ENCODE measurements around the gene CYBA.
"Not testable (repeated sequence)": the region's sequence is repeated elsewhere in the genome, so short reads cannot be mapped to it uniquely, and the experiment has no call there.

The CYBA gene

DNA sequence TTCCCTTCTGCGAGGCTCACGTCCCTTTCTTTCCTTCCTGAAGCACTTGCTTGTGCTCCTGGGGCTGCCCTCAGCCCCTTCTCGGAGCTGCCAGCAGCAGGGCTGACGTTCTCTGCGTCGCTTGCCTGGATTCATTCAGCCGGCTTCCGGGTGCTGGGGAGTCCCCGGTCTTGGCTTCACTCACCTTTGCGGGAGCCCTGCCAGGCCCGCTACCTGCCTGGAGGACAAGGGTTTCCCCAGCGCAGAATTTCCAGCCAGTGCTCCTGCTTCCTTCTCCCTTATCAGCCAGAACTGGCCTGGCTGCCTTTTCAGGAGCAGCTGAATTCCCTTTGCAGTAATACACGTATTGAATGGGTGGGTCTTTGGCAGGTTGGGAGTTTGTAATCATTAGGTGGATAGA, 34.5 kb downstream of the CYBA start:
- in situ Hi-C loops (cut with MboI; ENCODE audit: low sequenced_read_pairs), result no loop called here

DNA sequence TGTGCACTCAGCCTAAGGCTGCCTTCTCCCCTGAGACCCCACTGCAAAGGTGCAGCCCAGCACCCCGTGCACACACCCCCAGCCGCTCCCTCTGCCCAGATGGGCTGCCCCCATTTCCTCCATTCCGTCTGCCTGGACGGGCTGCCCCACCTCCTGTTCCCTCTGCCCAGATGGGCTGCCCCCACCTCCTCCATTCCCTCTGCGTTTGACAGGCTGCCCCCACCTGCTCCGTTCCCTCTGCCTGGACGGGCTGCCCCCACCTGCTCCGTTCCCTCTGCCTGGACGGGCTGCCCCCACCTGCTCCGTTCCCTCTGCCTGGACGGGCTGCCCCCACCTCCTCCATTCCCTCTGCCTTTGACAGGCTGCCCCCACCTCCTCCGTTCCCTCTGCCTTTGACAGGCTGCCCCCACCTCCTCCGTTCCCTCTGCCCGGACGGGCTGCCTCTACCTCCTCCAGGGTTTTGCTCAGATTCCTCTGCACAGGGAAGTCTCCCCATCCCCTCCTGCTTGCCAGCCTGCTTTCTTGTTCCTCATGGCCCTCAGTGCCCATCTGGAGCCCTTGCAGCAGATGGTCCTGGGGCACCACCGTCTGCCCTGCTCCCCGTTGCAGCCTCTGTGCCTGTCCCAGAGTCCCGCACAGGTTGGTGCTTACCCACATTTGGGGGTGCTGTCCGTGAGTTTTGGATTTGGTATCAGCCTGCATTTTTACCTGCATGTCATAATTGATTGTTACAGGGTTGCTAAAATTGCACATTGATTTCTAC, 35.9 kb downstream of the CYBA start:
- in situ Hi-C loops (cut with MboI; ENCODE audit: low sequenced_read_pairs), result no loop called here

DNA sequence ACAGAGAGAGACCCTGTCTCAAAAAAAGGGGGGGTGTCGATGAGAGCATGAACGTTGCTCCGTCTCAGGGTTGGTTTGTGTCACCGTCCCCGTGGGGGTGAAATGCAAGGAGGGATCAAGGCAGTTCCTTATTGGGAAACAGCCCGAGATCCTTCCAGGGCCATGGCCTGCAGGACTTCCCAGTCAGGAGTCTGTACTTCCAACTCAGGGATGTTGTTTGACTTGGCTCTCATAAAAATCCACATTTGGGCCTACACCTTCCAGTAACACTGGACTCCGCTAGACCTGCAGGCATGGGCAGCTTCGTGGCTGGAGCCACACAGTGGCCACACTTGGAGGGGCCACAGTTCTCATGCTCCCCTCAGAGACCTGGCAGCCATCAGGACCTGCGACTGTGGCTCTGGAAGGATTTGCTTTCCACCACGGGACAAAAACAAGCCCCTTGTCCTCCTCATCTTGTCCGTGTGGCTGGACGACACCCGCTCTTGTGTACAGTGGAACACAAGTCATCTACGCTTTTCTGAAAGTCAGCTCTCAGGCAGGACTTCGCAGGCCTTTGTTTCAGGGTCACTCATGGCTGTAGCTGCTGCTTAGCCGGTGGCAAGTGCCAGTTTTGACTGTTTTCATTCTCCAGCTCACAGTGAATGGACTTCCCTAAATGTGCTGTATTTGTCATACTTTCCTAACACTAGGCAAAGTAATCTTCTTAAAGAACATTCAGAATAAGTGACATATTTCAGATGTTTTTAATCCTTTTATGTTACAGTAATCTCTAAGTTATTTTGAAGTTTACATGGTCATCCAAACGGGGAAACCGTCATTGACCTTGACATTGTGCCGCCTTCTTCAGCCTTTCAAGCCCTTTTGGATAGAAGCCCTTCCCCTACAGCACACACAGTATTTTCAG, 36.7 kb downstream of the CYBA start:
- in situ Hi-C loops (cut with MboI; ENCODE audit: low sequenced_read_pairs), result no loop called here

DNA sequence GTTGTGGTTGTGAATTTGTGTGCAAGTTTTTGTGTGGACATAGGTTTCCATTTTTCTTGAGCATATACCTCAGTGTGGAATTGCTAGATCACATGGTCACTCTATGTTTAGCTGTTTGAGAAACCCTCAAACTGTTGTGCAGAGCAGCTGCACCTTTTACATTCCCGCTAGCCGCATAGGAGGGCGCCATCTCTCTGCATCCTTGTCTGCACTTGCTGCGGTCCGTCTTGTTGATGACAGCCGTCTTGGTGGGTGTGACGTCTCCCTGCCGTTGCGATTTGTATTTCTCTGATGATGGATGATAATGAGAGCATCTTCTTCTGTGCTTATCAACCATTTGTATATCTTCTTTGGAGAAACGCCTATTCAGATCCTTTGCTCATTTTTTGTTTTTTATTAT, 37.6 kb downstream of the CYBA start:
- in situ Hi-C loops (cut with MboI; ENCODE audit: low sequenced_read_pairs), result no loop called here

DNA sequence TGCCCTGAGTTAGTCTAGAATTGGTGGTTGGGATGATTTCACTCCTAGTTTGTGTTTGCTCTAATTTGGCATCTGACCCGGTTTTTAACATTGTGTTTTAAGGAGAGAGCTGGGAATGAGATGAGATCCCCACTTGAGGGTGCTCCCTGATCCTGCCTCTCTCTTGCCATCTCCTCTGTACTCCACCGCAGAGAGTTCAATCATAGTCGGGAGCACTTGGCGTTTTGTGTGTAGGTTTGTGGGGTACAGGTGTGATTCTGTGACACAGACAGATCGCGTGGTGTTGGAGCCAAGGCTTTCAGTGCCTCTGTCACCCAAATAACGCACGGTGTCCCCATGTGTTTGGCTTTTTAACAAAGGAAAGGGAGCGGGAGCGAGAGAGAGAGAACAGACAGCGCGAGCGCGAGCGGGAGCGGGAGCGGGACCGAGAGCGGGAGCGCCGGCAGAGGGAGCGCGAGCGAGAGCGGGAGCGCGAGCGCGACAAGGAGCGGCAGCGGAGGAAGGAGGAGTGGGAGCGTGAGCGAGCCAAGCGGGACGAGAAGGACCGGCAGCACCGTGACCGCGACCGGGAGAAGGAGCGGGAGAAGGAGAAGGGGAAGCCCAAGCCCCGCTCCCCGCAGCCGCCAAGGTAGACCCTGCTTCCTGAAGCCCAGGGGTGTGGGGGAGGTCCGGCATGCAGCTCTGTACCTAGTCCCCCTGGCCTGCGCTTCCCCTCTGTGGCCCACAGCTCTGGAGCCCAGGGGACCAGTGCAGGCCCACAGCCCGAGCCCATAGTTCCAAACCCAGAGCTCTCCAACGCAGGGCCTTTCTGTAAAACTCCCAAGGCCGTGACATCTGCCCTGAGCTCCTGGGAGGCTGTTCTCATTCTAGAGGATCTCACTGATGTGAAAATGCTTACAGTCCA, 39.7 kb downstream of the CYBA start:
- in situ Hi-C loops (cut with MboI; ENCODE audit: low sequenced_read_pairs), result no loop called here

DNA sequence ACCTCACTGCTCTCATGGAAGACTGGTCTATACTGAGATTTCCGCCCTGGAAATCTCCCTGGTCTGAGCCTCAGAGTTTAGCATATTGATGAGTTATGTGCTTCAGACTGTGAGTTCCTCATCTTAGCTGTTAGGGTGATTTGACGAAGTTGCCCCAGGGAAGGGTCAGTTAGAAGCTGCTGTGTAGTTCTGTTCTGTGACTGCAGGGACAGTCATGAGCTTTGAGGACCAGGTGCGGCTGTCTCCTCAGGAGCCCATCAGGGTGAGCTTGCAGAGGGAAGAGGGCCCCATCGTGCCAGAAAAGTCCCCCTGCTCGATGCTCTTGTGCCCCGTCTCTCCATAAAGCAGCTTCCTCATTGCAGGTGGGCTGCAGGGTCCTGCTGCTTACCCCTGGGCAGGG, 40.8 kb downstream of the CYBA start:
- in situ Hi-C loops (cut with MboI; ENCODE audit: low sequenced_read_pairs), result no loop called here

DNA sequence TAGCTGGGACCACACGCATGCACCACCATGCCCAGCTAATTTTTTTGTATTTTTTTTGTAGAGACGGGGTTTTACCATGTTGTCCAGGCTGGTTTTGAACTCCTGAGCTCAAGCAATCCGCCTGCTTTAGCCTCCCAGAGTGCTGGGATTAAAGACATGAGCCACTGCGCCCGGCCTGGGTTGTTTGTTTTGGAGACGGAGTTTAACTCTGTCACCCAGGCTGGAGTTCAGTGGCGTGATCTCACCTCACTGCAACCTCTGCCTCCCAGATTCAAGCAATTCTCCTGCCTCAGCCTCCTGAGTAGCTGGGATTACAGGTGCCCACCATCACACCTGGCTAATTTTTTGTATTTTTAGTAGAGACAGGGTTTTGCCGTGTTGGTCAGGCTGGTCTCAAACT, 41.4 kb downstream of the CYBA start:
- in situ Hi-C loops (cut with MboI; ENCODE audit: low sequenced_read_pairs), result not testable (repeated sequence)

DNA sequence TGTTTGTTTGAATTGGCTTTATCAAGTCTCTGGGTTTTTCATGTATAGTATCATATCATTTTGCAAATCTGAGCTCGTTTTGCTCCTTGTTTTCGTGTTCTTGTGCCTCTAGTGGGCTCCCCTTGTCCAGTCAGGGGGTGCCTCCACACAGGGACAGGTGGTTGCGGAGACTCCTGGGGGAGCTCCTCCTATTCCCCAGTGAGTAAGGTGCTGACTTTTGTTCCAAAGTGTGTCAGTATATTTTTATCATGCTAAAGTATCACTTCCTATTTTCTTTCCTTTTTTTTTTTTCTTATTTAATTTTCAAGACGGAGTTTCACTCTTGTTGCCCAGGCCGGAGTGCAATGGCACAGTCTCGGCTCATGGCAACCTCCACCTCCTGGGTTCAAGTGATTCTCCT, 42.8 kb downstream of the CYBA start:
- in situ Hi-C loops (cut with MboI; ENCODE audit: low sequenced_read_pairs), result no loop called here

DNA sequence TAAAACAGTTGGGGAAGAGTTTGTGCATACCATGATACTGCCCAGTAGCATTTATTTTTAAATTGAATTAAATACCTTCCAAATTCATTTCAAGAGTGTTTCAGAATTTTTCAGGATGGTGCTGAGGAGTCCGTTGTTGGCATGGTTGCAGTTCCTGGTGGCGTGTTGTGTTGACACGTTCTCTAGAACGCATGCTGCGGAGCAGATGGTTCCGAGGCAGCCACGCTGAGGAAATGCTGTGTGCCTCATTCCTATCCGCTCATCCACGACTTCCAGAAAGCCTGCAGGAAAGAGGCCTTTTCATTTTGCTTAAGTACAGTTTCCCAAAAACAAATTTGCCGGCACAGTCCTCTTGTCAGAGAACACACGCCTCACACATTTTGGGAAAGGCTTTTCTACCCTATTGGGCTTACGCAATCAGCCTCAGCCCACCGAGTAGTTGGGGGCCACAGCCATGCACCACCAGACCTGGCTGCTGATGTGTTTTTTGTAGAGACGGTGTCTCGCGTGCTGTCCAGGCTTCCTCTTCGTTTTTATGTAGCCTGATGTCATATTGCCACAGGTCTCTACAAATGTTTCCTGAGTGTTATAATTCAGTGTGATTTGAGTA, 44.6 kb downstream of the CYBA start:
- in situ Hi-C loops (cut with MboI; ENCODE audit: low sequenced_read_pairs), result no loop called here

DNA sequence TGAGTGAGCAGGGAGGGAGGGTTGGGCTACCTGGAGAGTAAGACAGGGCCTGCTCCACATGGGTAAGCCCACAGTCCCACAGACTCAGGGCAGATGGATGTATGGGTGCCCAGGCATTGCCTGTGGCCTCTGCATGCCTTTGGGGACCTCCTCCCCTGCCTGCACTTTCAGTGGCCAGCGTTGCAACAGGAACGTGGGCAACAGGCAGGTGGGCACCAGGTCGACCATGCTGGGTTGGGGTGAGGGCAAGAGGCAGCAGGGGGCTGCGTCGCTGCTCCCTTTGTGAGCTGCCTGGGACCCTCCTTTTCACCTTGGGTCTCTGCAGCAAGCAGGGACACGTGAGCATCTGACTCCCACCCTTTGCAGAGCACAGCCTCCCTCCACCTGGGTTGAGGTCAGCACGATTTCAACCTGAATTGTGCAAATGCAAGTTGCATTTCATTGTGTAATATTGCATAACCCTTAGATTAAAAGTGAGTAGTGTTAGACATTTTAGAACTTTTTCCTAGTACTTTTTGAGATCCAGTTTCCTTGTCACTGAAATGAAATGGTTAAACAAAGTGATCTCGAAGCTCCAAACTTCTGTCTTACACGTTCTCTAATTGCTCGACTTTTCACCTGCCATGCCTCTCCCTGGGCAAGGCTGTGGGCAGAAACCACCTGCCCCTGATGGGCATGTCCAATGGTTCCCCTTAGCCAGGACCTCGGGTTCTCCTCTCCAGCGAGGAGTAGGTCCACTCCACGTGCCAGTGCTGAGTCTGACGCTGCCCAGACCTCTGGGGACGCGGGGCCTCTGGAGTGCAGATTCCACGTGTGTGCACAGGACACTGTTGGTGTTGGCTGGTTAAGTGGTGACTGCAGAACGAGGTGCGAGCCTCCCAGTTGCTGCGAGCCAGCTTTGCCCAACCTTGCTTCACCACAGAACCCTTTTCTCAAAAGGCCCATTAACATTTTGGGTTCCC, 45.4 kb downstream of the CYBA start:
- in situ Hi-C loops (cut with MboI; ENCODE audit: low sequenced_read_pairs), result no loop called here

DNA sequence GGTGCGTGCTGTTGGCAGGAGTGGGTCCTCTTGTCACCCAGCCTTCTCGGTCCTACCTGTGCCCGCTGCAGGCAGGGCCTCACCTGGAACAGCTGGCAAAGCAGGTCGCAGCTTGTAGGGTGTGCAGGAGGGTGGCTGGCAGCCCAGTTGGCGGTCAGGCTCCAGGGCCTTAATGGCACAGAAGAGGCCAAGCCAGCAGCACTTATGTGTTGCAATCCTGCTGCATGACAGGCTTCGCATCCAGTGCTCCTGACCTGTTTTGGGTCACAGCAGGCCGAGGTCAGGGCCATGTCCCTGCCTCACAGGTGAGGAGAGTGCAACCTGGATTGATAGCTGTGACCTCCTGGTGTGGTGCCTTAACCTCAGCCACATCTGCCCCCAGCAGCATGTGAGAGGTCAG, 48.8 kb downstream of the CYBA start:
- in situ Hi-C loops (cut with MboI; ENCODE audit: low sequenced_read_pairs), result no loop called here

DNA sequence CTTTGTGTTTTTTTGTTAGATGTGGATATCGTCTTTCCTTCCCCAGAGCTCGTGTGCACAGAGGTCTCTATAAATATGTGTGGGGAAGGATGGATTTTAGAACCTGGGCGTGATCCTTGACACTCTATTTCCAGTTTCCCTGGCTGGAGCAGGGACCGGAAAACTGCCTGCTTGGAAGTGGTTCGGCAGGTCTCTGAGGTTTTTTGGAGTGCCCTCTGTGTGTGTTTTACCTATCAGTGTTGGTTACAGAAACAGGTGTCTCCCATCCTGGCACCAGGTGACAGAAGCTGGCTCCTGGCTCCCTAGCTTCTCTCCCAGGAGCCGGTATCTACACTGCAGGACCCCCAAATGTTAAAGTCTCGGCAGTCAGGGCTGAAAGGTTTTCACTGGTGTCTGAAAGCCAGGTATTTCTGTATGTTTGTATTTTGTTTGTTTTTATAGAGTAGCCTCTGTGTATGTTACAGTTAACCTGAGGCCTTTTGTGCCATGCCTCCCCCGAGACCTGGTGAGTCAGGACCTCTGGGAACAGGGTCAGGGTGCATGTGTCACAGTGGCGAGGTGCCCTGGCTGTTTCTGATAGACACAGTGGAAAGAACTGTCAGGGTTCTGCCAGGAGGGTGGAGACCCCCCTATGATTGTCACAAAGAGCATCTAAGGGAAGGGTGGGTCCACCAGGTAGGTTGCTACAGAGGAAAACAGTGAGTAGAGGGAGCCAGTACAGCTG, 49.4 kb downstream of the CYBA start:
- in situ Hi-C loops (cut with MboI; ENCODE audit: low sequenced_read_pairs), result no loop called here

DNA sequence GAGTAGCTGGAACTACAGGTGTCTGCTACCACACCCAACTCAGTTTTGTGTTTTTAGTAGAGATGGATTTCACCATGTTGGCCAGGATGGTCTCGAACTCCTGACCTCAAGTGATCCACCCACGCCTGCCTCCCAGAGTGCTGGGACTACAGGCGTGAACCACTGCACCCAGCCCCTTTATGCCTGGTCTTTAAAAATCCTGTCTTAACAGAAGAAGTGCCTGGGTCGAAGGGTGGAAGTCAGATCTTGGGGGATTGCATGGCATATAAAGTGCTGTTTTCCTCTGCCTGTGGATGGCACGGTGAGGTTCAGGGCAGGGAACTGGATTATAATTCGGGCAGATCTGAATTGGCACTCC, 50.3 kb downstream of the CYBA start:
- in situ Hi-C loops (cut with MboI; ENCODE audit: low sequenced_read_pairs), result no loop called here

DNA sequence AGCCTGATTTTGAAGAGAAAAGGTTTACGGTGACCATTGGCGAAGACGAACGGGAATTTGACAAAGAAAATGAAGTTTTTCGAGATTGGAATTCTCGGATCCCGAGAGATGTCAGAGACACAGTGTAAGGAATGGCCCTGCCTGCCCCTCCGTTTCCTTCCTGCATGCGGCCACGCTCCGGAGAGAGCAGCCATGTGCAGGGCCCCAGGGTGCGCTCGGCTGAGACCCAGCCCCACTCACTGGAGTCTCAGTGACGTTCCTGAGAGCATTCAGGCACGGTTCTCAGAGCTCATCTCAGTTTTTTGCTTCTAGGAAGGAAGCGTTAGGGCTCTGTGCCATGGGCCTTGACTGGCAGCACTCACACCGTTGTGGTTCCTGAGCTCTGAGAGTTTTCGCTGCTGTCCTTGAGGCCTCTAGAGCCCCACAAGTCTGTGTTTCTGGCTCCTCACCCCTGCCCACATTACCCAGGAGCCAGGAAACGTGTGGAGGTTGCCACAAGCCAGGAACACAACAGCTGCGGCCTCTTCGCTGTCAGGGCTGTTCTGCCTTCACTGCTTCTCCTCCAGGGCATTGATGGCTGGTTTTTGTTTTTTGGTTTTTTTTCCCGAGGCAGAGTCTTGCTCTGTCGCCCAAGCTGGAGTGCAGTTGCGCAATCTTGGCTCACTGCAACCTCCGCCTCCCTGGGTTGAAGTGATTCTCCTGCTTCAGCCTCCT, 50.9 kb downstream of the CYBA start:
- in situ Hi-C loops (cut with MboI; ENCODE audit: low sequenced_read_pairs), result no loop called here

DNA sequence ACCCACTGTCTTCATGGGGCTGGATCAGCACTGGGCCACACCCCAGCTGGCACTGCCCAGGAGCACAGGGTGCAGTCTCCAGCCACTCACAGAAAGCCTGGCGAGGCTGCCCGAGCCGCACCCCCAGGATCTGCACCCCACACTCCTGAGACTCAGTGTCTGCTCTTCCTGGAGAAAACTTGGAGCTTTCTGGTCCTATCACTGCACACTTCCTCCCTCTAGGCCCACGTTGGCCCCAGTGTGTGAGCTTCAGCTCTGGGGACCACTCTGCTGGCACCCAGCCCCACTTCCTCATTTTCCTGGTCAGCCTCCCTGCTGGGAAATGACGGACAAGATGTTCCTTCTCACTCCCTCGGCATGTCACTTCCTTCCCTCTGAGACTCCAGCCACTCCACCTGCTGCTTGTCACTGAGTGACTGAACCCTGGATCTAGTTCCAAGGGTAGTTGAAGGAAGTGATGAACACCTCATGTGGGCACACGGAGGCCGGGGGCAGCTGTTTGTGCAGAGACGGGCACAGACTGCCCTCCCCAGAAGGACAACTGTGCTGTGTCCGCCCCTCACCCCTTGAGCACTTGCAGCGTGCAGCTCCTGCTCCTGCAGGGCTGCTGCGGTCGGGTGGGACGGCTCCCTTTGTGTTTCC, 51.6 kb downstream of the CYBA start:
- in situ Hi-C loops (cut with MboI; ENCODE audit: low sequenced_read_pairs), result no loop called here

DNA sequence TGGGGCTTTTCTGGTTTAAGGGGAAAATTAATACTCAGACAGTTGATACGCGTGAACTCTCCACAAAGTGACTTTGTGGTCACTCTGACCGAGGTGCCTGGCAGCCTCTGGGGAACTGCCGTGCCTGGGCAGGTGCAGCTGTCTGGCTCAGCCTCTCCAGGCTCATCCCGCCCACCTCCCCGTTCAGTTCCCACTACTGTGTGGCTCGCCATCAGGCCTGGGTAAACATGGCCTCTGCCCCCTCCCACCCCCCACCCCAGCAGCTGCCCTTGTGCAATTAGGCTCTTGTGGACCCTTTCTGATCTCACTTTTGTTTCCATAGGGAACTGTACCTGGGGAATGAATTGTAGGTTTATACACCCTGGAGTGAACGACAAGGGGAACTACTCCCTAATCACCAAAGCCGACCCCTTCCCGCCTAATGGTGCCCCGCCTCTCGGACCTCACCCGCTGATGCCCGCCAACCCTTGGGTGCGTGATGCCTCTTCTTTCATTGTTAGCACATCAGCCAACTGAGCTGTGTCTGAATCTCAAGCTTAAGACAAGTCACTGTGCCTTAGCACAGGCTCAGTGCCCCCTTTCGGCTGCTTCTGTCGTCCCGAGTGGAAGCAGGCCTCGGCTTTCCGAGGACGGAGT, 52.9 kb downstream of the CYBA start:
- in situ Hi-C loops (cut with MboI; ENCODE audit: low sequenced_read_pairs), result no loop called here

DNA sequence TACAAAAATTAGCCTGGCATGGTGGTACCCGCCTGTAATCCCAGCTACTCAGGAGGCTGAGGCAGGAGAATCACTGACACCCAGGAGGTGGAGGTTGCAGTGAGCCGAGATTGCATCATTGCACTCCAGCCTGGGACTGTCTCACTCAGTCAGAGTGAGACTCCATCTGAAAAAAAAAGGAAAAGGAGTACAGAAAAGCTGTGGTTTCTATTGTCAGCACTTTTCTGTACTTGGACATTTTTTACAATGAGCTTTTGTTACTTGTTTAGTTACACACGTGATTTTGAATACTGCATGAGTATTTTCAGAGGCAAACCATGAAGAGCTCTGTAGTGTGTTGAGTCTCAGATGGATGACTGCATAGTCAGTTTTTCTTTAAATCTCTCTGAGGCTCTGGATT, 54.4 kb downstream of the CYBA start:
- in situ Hi-C loops (cut with MboI; ENCODE audit: low sequenced_read_pairs), result no loop called here

DNA sequence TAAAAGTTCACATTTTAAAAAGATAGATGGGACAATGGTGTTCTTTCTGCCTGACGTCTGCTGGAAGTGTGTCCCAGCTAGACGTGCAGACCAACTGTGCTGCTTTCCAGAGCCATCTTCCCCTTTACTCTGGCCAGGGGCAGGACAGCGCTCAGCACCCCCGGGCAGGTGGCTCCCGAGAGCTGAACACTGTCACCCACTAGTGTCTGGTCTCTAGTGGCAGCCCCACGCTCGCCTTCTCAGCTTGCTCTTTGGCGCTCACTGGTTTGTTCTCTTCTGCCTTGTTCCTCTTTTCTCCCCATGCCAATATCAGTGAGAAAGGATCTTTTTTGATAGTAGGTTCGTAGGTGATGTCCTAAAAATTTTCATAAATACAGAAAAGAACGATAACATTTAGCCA, 54.9 kb downstream of the CYBA start:
- in situ Hi-C loops (cut with MboI; ENCODE audit: low sequenced_read_pairs), result no loop called here

Data from HL-60/S4 treated with phorbol 12-myristate 13-acetate at 8.2 ng/mL for 4 days and 3 days (cell line).